Dedifferentiated amniotic fluid mesenchymal stem cell (primary cell): Measurements from ENCODE around the gene ORAI2.
"Not testable (repeated sequence)": the region's sequence is repeated elsewhere in the genome, so short reads cannot be mapped to it uniquely, and the experiment has no call there.

Source experiments
- DNase-seq: peaks from one replicate; pipeline ENCODE4 v3.0.0-alpha.2; 2016; ENCODE audit errors: extremely low spot score

Gene ORAI2

DNA sequence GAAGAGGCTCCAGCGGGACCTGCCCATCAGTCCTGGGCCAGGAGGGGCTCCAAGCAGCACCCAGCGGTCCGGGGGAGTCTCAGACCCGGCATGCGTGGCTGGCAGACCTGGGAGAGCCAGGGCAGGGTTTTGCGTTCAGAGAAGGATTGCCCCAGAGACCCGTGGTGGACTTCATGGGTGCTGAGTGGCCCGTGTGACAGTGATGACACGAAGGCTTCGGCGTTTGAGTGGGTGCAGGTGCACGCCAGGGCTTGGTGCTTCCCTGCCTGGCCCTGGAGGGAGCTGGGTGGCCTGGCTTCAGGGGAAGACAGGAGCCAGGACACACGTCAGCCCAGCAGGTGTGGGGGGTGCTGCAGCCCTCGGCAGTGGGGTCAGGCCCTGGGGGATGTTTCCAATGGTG lies 13.9 kb downstream of the ORAI2 start:
- no peak for DNase-seq

DNA sequence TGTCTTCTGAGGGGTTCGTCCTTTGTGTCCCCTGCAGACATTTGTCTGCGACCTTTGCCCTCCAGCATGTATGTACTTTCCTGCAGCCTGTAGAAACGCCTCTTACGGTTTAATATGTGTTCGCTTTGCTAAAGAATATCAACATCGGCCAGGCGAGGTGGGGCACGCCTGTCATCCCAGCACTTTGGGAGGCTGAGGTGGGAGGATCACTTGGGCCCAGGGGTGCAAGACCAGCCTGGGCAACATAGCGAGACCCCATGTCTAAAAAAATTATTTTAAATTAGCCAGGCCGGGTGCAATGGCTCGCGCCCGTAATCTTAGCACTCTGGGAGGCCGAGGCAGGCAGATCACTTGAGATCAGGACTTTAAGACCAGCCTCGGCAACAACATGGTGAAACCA lies 15.8 kb downstream of the ORAI2 start:
- no peak for DNase-seq

DNA sequence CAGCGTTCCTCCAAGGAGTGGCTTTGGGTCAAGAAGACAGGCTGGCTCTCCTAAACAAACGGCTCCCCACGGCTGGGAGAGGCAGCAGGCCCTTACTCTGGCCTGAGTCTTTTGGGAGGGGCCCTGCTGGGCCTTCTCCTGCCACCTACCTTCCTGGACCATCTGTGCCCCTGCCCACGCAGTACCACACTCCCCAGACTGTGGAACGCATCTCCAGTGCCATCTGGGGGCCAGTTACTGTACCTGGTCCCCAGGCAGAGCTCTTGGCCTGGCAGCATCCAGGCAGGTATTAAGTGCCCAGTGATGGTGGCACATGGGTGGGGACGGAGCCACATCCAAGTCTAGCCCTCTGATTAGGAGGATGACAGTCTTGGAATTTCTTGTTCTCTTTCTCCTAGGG lies 16.9 kb downstream of the ORAI2 start:
- DNase-seq: no peak

DNA sequence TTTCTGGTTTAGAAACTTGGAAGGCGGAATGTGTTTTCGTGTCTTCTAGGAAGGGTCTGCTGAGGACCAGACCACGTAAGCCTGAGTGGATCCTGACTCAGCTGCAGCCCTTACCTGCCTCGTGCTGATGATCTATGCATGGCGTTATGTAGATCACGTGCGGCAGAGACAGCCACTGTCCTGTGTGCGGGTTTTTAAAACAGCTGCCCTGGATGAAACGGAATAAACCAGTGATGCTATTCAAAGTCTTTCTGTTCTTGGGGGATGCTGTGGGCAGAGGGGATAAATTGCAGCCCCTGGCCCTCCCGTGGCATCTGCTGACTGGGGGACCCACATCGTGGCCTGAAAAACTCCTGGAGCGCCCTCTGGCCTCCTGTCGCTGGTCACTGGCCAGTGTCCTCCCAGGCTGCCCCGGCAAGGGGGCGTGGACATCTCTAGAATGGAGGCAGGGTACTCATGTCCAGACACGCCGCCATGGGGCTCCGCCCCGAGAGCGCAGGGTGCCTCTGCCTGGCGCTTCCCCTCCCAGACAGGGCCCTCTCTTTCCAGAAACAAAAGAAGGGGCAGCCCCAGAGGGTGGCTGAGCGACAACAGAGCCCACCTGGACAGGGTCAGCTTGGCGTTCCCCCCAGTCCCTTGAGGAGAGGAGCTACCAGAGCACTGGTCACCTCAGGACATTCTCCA lies 18.1 kb downstream of the ORAI2 start:
- no peak for DNase-seq

DNA sequence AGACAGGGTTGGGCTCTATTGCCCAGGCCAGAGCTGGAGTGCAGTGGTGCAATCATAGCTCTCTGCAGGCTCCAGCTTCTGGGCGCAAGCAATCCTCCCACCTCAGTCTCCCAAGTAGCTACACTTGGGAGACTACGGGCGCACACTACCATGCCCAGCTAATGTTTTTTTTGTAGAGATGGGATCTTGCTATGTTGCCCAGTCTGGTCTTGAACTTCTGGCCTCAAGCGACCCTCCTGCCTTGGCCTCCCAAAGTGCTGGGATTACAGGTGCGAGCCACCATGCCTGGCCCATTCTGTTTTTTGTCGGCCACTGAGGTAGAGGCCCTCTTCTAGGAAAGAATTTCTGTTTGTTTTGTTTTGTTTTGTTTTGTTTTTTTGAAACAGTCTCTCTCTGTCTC lies 19.1 kb downstream of the ORAI2 start:
- no peak for DNase-seq

DNA sequence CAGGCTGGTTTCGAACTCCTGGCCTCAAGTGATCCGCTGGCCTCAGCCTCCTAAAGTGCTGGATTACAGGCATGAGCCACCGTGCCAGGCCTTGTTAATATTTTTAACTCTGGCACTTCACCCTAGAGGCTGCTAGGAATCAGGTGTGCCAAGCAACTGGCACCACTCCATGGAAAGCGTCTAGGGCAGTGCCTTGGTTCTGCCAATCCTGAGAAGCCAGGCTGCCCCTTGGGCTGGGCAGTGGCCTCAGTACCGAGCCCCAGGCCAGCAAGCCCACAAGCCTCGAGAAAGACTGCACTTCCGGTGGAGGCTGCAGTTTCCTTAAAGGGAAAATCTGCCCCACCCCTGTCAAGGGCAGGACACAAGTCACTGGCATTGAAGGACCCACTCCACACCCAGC lies 19.9 kb downstream of the ORAI2 start:
- no peak for DNase-seq

GRCh38 chr7:102454468-102454867 lies 21.1 kb downstream of the ORAI2 start:
- DNase-seq: no peak

GRCh38 chr7:102454932-102455331 lies 21.6 kb downstream of the ORAI2 start:
- not testable (repeated sequence) for DNase-seq

GRCh38 chr7:102455596-102455995 lies 22.2 kb downstream of the ORAI2 start:
- no peak for DNase-seq

- DNase-seq: no peak
Measured at GRCh38 chr7:102456327-102456726, 23.0 kb downstream of the ORAI2 start.

DNA sequence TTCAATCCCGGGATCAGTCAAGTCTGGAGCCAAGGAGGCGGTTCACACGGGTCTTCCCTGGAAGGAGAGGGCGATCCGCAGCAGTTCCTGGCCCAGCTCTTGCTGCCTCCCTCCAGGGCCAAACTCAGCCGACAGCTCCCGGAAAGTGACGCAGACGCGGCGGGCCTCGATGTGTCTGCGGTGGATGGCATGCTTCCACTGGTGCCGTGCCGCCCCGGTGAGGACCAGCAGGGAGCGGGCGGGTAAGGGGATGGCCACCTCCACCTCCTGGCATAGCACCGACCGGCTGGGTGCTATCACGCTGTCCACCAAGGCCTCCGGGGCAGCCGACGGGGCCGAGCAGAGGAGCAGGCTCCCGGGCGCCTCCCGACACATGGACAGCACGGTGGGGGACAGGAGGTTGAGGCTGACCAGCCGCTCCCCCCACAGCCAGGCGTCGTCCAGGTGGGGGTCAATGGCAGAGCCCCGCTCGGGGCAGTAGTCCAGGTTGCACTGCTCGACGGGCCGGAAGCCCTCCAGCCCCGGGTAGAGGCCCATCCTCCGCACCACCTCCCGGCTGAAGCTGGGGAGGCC lies 24.1 kb downstream of the ORAI2 start:
- DNase-seq: no peak

GRCh38 chr7:102459221-102459844 lies 26.0 kb downstream of the ORAI2 start:
- DNase-seq: no peak

GRCh38 chr7:102460467-102460866 lies 27.1 kb downstream of the ORAI2 start:
- DNase-seq: no peak

GRCh38 chr7:102463841-102464576 lies 30.6 kb downstream of the ORAI2 start:
- no peak for DNase-seq

DNA sequence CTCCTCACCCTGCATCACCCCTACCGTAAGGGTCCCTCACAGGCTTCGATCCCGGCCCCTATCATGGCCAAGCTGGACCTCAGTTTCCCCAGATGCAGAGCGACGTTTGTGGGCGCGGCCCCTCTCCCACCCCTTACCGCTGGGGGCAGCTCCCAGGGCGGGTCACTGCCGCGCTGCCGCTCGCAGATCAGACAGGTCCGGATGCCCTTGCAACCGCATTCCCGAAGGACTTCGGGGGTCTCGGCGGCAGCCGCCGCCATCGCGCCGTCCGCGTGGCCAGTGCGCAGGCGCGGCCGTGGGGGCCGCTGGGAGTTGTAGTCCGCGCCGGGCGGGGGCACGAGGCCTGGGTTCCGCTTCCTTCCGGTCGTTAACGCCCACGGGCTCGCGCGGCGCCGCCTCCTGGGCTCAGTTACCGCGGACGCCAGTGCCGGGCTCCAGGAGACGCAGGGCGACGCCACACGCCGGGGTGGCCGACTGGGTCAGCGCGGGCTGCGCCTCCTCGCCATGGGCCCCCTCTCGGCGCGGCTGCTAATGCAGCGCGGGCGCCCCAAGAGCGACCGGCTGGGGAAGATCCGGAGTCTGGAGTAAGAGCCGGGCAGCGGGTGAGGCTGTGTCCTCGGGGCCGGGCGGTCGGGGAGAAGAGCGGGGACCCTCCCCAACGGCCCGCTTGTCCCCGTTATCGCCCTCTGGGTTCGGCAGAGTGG lies 31.4 kb downstream of the ORAI2 start, which contains the start of the genes ALKBH4 and LRWD1:
ALKBH4 (minus strand) TSS at position 287 of the 704 bp plus-strand sequence; CDS start at position 260, 27 bp downstream.
LRWD1 (plus strand) TSS at position 408 of the 704 bp plus-strand sequence; CDS start at position 505, 97 bp downstream.
- DNase-seq: peak; percentile 87

- no peak for DNase-seq
Measured at GRCh38 chr7:102466097-102466496, 32.7 kb downstream of the ORAI2 start.

GRCh38 chr7:102467581-102468477 lies 34.5 kb downstream of the ORAI2 start:
- DNase-seq: no peak

DNA sequence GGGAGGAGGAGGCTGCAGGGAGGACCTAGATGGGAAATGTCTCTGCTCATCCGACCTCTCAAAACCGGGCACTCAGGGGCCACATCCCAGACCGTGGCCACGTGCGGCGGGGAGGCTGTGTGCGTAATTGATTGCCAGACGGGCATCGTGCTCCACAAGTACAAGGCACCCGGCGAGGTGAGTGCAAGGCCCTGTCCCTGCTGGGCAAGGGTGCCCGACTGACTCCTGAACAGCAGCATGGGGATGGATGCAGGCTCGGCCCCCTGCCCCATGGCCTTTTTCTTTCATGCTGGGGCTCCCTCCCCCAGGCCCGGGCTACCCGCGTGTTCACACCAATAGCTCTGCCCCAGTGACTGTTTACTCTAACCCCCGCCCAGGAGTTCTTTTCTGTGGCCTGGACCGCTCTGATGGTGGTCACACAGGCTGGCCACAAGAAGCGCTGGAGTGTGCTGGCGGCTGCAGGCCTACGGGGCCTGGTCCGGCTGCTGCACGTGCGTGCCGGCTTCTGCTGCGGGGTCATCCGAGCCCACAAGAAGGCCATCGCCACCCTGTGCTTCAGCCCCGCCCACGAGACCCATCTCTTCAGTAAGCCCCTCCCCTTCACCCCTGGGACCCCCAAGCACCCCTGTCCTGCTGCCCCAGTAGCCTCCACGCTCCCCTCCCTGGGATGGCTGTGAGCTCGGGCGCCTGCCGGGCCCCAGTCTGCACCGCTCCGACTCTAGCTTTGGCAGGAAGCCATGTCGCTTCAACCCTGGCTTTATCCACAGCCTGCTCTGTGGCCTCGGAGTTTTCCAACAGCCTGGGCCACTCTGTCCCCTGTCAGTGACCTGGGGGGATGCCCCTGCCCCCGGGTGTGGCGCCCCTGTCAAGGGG lies 35.3 kb downstream of the ORAI2 start:
- DNase-seq: no peak

DNA sequence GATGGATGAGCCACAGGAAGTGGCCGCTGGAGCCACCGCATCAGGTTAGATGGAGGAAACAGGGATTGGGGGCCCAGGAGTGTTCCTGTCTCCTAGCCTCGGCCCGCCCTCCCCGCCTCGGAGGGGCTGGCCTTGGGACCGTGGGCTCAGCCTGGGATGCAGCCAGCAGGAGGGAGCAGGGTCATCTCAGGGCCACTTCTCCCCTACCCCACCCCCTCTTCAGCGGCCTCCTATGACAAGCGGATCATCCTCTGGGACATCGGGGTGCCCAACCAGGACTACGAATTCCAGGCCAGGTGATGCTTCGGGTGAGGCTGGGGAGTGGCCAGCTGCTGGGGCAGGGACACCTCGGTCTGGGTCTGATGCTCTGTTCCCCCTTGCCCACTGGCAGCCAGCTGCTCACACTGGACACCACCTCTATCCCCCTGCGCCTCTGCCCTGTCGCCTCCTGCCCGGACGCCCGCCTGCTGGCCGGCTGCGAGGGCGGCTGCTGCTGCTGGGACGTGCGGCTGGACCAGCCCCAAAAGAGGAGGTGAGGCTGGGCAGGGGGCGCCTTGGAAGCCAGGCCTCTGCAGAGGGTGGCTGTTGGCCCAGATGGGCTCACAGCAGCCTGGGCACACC lies 36.1 kb downstream of the ORAI2 start:
- DNase-seq: no peak
